Fibroblast of skin of abdomen (primary cell): Measurements from ENCODE around the gene SF3B3.
"Not testable (repeated sequence)": the region's sequence is repeated elsewhere in the genome, so short reads cannot be mapped to it uniquely, and the experiment has no call there.

Experiments used
- DNase-seq: peaks from one replicate; pipeline ENCODE4 v3.0.0-alpha.2; 2013

Gene SF3B3

DNA sequence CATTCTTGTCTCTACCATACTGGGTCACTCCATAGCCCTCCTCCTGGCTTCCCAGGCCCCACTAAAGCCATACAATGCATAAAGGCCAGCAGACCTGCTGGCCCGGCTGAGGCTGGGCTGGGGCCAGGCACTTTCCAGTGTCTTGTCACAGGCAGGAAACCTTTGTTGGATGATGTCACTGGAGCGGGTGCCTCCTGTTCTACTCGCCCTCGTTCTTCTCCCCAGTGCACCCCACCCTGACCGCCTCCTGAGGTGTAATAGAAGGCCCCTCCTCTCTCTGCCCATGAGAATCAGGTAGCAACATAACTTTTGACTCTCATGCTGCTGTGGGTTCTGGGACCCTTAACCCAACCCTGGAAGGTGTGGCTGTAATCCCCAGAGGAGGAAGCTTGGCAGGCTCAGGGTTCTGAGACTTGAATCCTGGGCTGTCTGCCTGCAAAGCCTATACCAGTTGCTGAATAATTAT, 68.5 kb downstream of the SF3B3 start:
- no peak for DNase-seq

DNA sequence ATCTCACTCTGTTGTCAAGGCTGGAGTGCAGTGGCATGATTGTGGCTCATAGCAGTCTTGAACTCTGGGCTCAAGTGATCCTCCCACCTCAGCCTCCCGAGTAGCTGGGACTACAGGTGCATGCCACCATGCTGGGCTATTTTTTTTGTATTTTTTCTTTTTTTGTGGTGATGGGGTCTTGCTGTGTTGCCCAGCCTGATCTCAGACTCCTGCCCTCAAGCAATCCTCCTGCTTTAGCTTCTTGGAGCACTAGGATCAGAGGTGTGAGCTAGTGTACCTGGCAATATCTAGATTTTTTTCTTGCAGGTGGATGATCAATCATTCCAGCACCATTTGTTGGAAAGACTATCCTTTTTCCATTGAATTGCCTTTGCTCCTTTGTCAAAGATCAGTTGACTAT, 69.9 kb downstream of the SF3B3 start:
- no peak for DNase-seq

DNA sequence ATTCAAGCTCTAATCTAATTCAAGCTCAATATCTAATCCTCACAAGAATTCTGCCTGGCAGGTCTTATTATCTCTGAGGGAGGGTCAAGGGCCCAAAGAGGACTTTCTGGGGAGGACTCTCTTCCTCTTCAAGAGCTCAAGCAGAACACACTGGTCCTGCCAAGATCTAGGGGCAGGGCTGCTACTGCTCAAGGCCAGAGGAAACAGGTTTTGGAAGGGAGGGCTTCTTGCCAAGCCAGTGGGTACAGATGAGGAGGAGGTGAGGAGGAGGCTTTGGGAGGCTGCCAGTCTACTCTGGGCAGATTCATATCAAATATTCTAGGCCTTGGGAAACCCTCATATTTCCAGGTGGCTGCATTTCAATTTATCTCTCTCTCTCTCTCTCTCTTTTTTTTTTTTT, 71.0 kb downstream of the SF3B3 start:
- no peak for DNase-seq

DNA sequence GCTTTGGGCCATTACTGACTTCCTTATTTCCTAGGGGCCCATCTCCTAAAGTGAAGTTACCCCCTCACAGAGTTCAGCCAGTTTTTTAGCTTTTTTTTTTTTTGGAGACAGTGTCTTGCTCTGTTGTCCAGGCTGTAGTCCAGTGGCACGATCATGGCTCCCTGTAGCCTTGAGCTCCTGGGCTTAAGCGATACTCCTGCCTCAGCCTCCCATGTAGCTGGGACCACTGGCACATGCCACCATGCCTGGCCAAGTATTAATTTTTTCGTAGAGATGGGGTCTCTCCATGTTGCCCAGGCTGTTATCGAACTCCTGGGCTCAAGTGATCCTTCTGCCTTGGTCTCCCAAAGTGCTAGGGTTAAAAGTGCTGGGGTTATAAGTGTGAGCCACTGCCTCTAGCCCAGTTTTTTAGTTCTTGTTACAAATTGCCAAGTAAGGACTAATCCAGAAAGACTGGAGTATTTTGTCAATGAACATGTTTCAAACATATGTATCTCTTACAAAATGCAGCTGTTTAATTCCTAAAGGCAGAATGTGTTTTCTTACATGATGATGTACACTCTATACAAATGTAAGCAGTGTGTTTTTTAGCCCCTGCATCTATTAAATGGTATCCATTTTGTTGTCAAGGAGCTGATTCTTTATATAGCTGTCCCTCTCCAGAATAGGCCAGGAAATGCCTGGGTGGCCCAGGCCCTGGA, 73.7 kb downstream of the SF3B3 start:
- DNase-seq, result no peak

DNA sequence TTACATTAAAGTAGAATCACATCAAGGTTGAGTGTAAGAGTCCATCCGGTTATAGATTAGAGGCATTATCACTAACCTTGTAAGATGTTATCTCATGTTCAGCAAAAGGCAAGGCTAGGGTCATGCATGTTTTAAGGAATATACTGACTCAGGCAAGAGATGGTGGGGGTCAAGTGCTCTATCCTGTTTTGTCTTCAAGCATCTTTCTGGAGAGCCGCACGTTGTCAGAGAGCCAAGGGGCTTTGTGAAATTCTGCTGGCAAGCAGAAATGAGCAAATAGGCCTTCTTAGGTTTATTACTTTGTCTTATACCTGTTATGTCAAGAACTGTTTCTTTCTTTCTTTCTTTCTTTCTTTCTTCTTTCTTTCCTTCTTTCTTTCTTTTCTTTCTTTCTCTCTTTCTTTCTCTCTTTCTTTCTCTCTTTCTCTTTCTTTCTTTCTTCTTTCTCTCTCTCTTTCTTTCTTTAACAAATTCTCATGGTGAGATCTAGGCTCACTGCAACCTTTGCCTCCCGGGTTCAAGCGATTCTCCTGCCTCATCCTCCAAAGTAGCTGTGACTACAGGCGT, 75.4 kb downstream of the SF3B3 start:
- no peak for DNase-seq

DNA sequence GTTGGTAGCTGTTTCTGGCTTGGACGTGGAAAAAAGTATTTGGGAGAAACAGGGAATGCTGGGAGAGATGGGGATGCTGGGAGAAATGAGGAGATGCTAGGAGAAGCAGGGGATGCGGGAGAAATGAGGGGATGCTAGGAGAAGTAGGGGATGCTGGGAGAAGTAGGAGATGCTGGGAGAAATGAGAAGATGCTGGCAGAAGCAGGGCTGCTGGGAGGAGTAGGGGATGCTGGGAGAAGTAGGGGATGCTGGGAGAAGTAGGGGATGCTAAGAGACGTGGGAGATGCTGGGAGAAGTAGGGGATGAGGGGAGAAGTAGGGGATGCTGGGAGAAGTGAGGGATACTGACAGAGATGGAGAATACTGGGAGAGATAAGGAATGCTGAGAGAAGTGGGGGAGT, 77.1 kb downstream of the SF3B3 start:
- no peak for DNase-seq

DNA sequence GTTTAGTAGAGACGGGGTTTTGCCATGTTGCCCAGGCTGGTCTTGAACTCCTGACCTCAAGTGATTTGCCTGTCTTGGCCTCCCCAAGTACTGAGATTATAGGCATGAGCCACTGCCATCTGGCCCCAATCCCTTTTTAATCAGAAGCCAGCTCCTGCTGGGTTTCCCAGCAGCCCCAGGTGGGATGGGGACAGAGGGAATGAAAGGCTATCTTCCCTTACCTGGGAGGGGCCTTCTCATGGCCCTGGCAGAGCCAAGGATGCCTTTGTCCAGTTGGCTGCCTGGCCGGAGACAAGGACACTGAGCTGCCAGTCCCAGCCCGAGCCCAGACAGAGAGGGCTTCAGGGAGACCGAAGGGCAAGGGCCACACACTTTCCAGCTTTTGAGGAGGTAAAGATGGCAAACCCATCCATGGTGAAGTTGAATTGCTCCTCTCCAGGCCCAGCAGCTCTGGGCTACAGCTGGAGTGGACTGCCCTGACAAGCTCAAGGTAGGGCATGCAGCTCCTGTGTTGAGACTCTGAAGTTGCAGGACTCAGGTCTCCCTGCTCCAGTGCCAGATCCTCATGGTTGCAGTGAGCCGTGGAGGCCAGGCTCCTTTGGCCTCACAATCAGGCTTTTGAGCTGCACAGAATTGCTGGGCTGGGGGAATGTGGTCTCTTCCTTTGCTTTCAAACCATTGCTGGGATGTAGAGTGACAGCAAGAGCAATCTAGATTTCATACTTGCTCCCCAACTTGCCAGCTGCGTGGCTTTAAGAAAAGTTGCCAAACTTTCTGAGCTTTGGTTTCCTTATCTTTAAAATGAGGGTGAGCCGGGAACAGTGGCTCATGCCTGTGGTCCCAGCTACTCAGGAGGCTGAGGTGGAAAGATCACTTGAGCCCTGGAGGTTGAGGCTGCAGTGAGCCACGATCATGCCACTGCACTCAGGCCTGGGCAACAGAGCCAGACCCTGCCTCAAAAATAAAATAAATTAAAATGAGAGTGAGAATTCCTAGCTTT, 78.3 kb downstream of the SF3B3 start:
- DNase-seq, result no peak

DNA sequence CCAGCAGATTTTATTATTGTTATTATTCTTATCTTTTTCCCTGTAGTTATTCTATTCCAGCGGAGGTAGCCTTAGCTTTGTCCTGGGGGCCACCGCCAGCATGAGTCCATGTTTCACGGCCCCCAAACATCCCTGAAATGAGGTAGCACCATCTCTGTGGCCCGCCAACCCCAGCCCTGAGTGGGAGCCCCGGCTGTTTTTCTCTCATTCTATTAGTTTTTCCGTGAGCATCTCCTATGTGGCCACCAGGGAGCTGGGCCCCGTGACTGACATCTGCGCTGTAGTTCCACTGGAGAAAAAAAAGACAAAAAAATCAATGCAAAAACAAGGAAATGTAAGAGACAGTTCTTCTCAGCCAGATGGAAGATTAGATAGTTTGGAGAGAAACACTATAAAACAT, 79.2 kb downstream of the SF3B3 start:
- no peak for DNase-seq

DNA sequence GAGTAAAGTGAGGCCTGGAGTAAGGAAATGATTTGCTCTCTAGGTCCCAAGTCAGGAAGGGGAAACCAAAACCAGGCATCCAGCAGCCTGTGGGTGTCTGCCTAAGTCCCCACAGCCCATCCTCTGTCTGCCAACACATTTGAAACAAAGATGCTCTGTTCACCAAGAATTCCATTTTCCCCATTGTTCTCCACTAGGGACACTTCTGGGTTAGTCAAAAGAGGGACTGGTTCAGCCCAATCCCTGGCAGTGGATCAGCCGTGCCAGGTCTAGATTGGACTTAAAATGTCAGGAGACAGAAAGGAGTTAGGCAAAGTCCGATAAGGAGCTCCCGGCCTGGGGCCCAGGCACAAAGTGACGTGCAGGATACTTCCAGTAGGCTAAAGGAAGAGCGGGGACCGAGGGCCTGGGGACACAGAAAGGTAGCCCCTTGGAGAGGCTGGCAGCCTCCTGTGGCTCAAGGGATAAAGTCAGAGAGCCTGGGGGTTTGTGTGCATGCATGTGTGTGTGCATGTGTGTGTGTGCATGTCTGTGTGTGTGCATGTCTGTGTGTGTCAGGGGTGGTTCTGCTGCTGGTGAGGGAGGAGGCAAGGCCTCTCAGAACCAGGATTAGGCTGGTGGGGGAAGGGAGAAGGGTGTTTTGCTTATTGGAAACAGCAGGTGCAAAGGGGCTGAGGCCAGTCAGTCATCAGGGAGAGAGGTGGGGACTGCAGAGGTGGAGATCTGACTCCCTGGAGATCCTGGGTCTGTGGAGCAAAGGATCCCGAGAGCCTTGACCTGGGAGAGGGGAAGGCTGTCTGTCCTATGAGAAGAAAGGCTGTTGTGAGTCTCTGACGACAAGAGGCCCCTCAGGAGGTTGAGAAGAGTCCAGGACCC, 81.0 kb downstream of the SF3B3 start:
- DNase-seq, result no peak

DNA sequence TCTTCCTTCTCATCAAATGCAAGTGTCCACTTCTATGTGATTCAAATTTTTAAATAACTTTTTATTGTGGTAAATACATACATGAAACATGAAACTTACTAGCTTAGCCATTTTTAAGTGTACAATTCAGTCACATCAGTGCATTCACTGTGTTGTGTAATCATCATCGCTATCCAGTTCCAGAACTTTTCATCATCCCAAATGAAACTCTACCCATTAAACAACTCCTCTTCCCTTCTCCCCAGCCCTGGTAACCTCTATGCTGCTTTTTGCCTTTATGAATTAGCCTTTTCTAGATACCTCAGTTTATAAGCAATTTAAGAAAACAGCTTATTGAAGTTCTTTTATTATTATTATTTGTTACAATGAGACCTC, 81.7 kb downstream of the SF3B3 start:
- no peak for DNase-seq

DNA sequence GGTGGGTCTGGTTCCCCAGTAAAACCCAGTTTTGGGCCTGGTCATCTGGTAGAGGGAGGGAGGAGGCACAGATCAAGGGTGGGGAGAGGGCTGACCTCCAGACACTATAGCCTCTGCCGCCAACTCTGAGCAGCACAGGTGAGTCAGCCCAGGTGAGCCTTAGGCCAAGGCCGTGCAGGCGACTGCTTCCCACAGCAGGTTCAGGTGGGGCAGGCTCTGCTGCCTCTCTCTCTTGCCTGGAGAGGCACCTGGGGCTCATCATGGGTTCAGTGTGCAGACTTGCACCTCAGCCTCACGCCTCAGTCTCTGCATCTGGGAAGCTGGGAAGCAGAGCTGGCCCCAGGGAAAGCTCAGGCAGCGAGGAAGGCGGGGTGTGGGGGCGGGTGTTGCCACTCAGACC, 84.9 kb downstream of the SF3B3 start:
- DNase-seq, result no peak

DNA sequence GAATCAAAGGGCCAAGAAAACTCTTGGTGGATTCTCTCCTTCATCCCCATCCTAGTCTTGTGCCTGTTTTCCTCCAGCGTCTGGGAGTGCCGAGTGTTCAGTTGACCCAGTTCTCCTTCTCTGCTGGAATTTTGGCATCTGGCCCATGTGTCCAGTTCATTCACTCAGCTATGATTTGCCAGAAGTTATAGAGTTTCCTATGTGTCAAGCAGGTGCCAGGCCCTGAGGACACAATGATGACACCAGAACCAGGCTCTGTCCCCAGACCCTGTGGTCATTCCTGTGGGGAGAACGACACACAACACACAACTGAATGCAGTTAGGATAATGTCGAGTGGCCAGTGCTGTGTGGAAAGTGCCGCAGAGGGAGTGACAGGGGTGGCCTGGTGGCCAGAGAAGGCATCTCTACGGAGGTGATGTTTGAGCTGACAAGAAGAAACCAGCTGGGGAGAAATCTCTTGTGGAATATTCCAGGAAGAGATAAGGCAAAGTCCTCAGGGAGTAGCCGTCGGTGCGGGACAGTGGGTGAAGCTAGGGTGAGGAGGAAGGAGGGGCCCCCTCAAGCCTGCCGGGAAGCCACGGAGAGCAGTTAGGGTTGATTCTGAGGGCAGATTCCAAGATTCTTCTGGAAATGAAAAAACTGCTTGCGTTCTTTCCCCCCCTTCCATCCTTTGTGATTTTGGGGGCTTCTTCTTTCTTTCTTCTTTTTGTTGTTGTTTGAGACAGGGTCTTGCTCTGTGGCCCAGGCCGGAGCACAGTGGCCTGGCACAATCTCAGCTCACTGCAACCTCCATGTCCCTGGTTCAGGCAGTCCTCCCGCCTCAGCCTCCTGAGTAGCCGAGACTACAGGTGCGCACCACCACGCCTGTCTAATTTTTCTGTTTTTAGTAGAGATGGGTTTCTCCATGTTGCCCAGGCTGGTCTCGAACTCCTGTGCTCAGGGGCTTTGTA, 86.9 kb downstream of the SF3B3 start:
- no peak for DNase-seq

DNA sequence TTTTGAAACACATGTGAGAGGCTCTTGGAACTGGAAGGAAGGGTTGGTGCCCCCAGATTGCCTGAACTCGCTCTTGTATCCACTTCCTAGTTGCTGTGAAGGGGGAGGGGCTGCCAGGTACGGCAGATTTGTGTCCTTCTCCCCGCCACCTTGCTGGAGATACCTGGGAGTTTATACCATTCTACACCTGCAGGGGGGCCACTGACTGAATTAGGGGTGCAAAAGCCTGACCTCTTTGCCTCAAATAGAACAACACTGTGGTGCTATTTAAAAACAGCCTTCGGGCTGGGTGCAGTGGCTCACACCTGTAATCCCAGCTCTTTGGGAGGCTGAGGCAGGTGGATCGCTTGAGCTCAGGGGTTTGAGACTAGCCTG, 87.6 kb downstream of the SF3B3 start:
- DNase-seq, result no peak

DNA sequence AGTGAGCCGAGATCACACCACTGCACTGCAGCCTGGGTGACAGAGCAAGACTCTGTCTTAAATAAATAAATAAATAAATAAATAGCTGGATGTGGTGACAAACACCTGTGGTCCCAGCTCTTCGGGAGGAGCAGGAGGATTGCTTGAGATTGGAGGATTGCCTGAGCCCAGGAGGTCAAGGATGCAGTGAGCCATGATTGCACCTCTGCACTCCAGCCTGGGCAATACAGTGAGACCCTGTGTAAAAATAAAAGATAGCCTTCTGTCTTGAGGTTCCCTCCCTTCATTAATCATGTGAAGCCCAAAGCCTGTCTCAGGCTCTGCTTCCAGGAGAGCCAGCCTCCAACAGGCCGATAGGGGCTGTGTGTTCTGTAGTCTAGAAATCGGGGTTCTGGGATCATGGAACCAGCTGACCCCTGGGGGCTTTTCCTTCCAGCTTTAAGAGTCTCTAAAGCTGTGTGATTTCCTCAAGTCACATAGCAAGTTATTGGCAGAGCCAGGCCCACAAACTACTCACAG, 88.2 kb downstream of the SF3B3 start:
- DNase-seq, result no peak

DNA sequence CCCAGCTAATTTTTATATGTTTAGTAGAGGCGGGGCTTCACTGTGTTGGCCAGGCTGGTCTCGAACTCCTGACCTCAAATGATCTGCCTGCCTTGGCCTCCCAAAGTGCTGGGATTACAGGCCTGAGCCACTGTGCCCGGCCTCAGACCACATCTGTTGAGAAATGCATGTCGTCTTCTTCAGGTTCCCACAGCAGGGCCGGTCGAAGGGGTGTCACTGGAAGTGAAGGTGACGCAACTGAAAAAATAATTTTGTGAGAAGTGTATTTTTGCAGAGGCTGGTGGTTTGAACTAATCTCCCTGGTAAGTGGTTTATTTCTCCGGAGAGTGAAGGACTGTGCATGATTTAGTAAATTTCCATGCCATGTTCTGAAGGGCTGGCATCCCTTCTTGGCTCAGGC, 89.3 kb downstream of the SF3B3 start:
- no peak for DNase-seq

DNA sequence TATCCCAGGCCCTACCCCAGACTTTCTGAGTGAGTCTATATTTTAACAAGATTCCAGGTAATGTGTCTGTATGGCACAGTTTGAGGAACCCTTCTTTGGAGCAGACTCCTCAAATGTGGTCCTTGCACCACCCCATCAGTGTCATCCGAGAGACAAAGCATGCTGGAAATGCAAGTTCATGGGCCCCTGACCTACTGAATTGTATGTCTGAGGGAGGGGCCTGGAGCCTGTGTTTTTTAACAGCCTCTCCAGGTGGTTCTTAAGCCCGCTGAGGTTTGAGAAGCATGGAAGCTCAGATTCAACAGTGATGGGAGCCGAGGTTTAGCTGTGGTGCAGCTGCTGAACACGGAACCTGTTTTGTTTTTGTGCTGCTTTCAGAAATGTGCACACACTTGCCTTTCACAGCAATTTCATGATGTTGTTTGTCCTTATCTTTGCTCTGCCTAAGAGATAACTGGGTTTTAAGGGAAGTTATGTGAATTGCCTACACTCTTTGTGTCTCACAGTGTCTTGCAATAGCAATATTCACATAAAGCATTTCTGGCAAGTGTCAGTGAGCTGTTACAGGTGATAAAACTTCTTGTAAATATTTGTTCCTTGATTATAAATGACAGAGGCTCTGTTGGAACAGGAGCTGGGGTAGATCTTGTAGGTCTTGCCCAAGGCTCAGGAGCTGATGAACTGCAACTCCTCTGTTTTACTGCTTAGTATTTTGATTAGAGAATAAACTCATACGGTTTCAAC, 90.8 kb downstream of the SF3B3 start:
- no peak for DNase-seq

DNA sequence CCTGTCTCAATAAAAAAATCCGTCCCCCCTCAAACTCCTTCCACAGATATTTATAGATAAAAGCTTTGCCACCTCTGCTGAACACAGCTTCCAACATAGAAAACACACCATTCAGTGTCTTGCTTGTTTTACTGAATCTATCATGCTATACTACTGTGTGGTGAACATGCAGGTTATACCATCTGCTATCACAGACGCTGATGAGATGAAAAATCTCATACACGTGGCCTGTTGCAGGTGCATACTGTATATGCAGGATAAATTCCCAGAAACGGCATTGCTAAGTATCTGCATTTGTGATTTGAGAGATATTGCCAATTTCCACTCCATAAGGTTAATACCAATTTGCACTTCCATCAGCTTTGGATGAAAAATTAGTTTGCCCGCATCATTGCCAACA, 92.3 kb downstream of the SF3B3 start:
- DNase-seq, result no peak

DNA sequence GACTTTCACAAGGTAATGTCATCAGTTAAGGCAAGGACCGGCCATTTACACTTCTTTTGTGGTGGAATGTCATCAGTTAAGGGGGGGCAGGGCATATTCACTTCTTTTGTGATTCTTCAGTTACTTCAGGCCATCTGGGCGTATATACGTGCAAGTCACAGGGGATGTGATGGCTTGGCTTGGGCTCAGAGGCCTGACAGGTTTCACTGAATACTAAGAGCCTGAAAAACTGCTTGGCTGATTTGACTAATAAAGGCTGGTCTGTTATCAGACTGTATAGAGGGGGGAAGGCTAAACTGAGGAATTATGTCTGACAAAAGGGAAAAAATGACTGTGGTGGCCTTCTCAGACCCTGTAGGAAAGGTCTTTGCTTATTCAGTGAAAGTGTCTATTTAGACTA, 98.2 kb downstream of the SF3B3 start:
- DNase-seq, result not testable (repeated sequence)
